ENCODE results near the gene BCKDHB.
A peak's percentile ranks its signal among the peaks of the same experiment; 100 is the strongest.

GRCh38 chr6:80210618-80211017 lies 104.1 kb downstream of the BCKDHB start:
- TF ChIP-seq, protein P1, sequence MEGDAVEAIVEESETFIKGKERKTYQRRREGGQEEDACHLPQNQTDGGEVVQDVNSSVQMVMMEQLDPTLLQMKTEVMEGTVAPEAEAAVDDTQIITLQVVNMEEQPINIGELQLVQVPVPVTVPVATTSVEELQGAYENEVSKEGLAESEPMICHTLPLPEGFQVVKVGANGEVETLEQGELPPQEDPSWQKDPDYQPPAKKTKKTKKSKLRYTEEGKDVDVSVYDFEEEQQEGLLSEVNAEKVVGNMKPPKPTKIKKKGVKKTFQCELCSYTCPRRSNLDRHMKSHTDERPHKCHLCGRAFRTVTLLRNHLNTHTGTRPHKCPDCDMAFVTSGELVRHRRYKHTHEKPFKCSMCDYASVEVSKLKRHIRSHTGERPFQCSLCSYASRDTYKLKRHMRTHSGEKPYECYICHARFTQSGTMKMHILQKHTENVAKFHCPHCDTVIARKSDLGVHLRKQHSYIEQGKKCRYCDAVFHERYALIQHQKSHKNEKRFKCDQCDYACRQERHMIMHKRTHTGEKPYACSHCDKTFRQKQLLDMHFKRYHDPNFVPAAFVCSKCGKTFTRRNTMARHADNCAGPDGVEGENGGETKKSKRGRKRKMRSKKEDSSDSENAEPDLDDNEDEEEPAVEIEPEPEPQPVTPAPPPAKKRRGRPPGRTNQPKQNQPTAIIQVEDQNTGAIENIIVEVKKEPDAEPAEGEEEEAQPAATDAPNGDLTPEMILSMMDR (IDR thresholded peaks at IDR 0.05) = no peak
- peak in 1 of 2 donors; percentile 26 for TF ChIP-seq POLR2AphosphoS5 (IDR thresholded peaks at IDR 0.05; ENCODE audit: insufficient read depth in 1 of 2, low read depth in 1 of 2)
- no peak for TF ChIP-seq POLR2A (IDR thresholded peaks at IDR 0.05)

Measured in vagina (tissue), 2 donors.